Mammary epithelial cell (primary cell): ENCODE results near the gene SEPTIN7.

Experiments
- EZH2 ChIP-seq: IDR thresholded peaks from 2 replicates; pipeline ENCODE4 v1.6.1; 2012; ENCODE audit warnings: low read length, inconsistent platforms, borderline replicate concordance
- TF ChIP-seq, protein P1 (sequence below), 2 donors: IDR thresholded peaks in 1 of 2; conservative IDR thresholded peaks in 1 of 2; 2 replicates each; pipeline ENCODE4 v1.5.1; 2011 to 2012; ENCODE audit warnings: inconsistent platforms in 2 of 2, low read length in 2 of 2, mild to moderate bottlenecking in 2 of 2, control low read depth in 1 of 2, low read depth in 1 of 2; ENCODE audit not compliant: insufficient read depth in 1 of 2; ENCODE audit errors: extremely low read depth in 1 of 2

DNA sequence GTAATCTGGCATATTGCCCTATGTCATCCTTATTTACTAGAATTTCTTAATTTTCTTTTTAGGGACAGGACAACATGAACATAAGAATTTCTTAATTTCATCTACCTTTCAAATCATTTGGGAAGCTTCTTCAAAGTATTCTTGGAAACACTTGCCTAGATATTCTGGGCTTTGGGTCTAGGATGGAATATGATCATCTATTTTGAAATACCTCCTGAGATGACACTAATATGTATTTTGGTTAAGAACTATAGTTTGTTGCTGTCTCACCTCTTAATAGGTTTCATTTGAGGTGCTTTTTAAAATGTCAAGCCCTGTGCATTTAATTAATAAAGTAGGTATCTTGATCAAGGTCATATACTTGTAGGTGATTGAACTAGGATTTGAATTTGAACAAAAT, 49.1 kb downstream of the SEPTIN7 start:
- TF ChIP-seq, protein P1, sequence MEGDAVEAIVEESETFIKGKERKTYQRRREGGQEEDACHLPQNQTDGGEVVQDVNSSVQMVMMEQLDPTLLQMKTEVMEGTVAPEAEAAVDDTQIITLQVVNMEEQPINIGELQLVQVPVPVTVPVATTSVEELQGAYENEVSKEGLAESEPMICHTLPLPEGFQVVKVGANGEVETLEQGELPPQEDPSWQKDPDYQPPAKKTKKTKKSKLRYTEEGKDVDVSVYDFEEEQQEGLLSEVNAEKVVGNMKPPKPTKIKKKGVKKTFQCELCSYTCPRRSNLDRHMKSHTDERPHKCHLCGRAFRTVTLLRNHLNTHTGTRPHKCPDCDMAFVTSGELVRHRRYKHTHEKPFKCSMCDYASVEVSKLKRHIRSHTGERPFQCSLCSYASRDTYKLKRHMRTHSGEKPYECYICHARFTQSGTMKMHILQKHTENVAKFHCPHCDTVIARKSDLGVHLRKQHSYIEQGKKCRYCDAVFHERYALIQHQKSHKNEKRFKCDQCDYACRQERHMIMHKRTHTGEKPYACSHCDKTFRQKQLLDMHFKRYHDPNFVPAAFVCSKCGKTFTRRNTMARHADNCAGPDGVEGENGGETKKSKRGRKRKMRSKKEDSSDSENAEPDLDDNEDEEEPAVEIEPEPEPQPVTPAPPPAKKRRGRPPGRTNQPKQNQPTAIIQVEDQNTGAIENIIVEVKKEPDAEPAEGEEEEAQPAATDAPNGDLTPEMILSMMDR (conservative IDR thresholded peaks at IDR 0.05 in 1 of 2, IDR thresholded peaks at IDR 0.05 in 1 of 2; ENCODE audit: extremely low read depth in 1 of 2, insufficient read depth in 1 of 2, low read depth in 1 of 2, low read length in 2 of 2) = no peak
- TF ChIP-seq EZH2 = no peak
